Stimulated activated CD4-positive, alpha-beta T cell treated with anti-CD3 and anti-CD28 coated beads, Interleukin-4, amount 100 ng/mL, for 24 hours (primary cell): Measurements from ENCODE around the gene CRACR2A.

Experiments
- DNase-seq: peaks from one replicate; pipeline ENCODE4 v3.0.0-alpha.2; 2020

The CRACR2A gene

DNA sequence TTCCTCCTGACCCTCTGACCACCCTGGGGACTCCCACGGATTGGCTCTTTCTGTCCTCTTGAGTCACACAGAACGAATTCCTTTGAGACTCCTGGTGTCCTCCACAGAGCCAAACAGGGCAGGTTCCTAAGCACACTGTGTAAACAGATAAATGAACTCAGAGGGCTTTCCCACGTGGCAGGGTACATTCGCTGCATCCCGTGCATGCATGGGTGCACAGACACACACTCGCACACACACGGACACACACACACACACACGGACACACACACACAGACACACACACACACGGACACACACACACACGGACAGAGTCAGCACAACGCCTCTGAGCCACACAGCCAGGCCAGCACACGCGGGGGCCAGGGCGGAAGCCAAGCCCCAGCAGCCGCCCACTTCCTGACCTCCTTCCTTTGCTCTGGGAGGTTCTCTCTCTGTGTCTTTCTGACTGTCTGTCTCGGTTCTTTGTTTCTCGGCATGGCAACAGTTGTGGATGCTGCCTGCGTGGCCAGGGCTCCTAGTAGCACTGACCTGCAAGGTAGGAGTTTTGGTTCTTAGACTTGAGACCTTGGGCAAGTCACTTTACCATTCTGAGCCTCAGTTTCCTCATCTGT lies 706 bp downstream of the CRACR2A start:
- peak; percentile 71 for DNase-seq

DNA sequence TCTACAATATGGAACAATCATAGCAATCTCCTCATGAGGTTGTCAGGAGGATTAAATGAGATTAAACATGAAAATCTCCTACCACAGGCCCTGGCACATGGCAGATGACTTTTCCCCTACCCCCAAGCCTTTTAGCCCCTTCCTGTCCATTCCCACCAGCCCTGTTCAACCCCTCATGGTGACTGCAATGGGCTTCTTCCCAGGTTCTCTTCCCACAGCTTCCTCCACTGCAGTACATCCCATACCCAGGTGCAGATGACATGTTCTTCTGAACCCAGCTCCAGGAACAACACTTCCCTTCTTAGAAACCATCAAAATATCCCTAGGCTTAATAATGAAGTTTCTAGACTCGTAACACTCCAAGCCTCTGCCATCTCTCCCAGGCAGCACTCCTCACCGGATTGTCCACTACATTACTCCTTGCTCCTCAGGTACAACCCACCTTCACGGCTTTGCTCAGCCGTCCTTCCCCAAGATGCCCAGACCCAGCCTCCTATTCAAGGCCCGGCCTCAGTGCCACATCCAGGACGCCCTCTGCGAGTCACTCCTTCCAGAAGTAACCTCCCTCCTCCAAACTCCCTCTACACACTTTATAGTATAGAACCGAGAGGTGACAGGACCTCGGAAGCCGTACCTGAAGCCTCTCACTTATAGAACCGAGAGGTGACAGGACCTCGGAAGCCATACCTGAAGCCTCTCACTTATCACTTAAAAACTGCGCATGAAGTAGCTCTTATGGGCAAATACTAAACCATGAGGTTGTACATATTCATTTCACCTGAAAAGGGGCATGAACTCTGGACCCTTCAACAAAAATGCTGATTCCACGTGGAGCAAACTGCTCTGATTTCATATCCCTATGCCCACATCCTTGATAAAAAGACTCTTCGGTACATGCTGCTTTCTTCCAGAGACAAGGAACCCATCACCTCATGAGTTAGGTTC lies 1.5 kb downstream of the CRACR2A start:
- peak; percentile 12 for DNase-seq

DNA sequence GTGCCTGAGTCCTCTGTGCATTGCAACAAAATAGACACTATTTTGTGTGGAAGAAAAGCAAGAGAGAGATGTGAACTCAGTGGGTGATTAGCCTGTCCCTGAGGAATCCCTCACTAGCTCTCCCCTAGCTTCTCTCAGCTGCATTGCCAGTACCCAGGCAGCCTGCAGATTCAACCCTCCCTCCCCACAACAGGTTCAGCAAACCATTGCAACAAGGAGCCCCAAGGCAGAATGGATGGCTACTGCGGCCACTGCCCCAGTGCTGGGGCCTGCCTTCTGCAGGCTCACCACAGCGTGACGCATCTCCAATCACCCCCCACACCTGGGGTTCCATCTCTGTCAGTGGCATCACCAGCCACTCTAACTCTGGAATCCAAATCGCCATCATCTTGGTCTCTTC lies 2.3 kb downstream of the CRACR2A start:
- DNase-seq, result no peak

GRCh38 chr12:3748620-3749019 lies 4.3 kb downstream of the CRACR2A start:
- DNase-seq, result no peak

- no peak for DNase-seq
Measured at GRCh38 chr12:3747976-3748619, 4.8 kb downstream of the CRACR2A start.

GRCh38 chr12:3747543-3747942 lies 5.4 kb downstream of the CRACR2A start:
- DNase-seq, result peak; percentile 32

- no peak for DNase-seq
Measured at GRCh38 chr12:3746758-3747157, 6.2 kb downstream of the CRACR2A start.

DNA sequence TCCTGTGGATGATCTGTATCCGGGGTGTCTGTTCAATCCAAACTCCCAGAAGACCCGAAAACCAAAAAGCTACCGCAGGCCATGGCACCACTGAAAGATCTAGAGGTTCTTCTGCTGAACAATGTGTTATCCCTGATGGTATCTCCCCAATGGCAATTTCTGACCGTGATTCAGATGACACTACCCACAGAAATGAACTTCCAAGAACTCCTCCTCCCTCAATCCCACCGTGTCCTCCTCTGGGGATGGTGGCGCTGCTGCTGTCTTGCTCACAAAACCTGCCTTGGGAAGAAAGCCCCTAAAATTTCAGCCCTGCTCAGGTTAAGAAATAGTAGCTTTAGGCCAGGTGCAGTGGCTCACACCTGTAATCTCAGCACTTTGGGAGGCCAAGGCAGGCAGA lies 7.8 kb downstream of the CRACR2A start:
- no peak for DNase-seq

DNA sequence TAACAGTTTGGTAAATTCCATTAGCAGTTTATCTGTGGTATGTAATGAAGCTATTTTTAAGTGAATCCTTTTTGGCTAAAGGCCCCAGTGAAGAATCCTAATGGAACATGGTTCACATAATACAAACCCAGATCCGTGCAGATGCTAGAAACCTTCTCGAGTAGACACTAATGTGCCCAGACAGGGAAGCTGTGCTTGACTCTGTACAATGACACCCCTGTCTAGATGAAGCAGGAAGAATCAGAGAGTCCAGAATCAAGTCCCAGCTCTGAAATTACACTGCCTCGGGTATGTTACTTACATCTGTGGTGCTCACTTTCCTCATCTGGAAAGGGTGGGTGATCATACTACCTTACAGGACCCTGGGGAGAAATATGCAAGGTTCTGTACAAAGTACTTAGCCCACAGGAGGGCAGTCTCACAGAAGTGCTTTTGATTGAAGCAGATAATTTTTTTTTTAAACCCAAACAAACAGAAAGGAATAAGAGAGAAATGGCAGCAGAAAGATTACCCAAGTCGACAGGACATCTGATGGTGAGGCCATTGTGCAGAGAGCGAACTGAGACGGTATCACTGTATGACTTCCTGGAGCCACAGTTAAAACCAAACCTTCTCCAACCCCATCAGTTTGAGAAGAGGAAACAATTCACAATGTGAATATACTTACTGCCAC lies 8.5 kb downstream of the CRACR2A start:
- no peak for DNase-seq

DNA sequence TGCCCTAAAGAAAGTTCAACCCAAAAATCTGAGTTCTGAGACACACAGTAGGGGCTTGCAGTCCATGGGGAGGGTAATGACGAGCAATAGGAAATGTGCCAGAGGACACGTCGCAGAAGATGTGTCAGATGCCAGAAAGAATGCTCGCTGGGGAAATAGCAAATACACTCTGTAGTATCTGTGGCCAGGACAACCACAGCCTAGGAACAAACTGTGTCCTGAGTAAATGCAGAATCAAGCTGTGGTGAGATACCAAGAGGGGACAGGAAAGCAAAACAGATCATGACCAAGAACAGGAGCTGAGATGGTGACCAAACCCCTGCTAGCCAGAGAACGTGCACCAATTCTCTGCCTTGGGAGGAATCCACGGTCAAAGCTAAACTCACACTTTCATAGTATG lies 9.1 kb downstream of the CRACR2A start:
- peak; percentile 22 for DNase-seq

GRCh38 chr12:3741882-3742672 lies 10.8 kb downstream of the CRACR2A start:
- DNase-seq, result no peak

- DNase-seq, result no peak
Measured at GRCh38 chr12:3740480-3741231, 12.3 kb downstream of the CRACR2A start.

DNA sequence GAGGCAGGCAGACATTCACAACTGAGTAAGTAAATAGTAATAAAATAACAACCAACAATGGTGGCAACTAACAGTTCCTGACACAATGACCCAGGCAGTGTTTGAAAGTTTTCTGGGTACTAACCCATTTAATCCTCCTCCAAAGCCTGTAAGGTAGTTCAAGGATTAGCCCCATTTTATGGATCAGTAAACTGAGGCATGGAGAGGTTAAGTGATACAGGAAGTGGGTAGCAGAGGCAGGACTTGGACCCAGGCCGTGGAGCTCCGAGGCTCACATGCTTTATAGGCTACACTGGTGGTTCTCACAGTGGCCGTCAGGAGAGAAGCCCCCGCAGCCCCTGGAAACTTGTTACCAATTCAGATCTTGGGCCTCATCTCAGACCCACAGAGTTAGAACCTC lies 17.5 kb downstream of the CRACR2A start:
- no peak for DNase-seq

DNA sequence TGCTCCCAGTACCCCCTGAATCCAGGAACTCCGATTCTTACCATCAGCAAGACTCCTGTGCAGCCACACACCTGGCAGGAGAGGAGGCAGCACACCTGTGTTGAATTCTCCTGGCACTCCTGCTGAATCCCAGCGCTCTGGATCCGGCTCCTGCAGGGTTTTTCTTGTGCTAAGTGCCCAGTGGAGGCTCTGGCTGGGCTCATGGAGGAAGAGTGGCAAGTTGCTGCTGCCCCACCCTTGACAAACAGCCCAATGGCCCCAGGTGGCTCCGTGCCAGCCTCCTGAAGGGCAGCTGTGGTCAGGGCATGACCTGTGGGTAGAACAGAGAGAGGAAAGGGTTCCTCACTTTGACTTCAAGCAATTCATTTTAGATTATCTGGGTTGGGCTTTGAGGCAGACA lies 20.0 kb downstream of the CRACR2A start:
- DNase-seq, result no peak

DNA sequence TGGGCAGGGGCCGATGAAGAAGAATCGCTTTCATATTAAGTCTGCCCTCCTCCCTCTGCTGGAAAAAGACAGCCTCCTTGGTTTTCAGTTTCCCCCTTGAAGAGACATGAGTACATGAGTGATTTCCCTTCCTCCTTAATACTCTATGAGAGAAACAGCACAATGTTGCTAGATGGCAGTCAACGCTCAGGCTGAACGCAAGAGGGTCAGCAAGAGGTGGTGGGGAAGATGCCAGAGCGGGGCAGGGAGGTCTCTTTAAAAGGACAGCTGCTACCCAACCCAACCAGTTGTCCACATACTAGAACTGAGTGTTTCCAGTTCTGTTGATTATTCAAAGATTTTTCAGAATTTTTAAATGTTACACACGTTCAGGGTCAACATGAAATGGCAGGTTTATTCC lies 22.8 kb downstream of the CRACR2A start:
- no peak for DNase-seq

- DNase-seq, result no peak
Measured at GRCh38 chr12:3728686-3729085, 24.2 kb downstream of the CRACR2A start.

- peak; percentile 48 for DNase-seq
Measured at GRCh38 chr12:3727877-3728632, 24.9 kb downstream of the CRACR2A start.

- DNase-seq, result no peak
Measured at GRCh38 chr12:3727354-3727753, 25.6 kb downstream of the CRACR2A start.

DNA sequence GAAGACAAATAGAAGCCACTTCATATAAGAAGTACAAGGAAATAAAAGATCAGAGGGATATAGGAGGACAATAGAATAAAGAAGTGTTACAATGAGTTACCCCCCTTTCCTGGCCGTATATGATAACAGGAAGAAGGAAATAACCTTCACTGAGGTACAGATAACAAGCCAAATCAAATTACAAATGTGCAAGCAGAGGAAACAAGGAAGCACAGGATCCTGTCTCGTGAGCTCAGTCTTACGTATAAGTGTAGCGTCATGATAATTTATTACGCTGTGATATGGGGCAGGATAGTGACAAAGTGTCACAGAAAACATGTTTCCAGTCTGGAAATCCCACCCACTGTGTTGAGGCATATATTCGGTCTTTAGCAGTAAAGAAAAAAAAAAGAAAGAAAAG lies 26.5 kb downstream of the CRACR2A start:
- no peak for DNase-seq

DNA sequence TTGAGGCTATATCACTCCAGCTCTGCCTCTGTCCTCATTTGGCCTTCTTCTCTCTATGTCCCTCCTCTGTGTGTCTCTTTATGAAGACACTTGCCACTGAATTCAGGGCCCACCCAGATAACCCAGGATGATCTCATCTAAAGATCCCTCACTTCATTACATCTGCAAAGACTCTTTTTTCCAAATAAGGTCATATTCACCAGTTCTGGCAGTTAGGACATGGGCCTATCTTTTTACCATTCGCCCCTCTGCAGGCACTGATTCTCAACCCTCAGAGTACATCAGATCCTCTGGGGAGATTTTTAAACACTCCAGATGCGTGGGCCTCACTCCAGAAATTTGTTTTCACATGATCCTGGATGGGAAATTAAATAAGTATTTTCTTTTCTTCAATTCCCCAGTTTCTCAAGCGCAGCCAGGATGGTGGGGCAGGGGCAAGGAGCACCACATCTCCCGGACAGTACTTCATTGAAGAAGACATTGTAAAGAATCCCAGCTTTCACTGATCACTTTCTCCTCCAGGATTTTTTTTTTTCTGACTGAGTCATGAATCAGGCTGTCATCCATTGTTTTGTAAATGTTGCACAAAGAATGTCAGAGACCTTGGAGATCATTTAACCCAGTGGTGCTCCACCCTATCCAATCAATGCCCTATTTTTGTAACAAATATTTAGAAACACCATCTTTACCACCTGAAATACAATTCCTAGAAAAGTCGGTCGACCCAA lies 27.4 kb downstream of the CRACR2A start:
- DNase-seq, result no peak
